ENCODE measurements around the gene GALNT18. TPM values are rescaled to one million over a fixed set of nuclear protein-coding genes. Genes with fewer than 3 reads are reported as not detected.

Gene GALNT18
- total RNA-seq, 4 donors from 2014 or later: 7.8 to 57.1 (median 17.8) TPM

- TF ChIP-seq, protein P1, sequence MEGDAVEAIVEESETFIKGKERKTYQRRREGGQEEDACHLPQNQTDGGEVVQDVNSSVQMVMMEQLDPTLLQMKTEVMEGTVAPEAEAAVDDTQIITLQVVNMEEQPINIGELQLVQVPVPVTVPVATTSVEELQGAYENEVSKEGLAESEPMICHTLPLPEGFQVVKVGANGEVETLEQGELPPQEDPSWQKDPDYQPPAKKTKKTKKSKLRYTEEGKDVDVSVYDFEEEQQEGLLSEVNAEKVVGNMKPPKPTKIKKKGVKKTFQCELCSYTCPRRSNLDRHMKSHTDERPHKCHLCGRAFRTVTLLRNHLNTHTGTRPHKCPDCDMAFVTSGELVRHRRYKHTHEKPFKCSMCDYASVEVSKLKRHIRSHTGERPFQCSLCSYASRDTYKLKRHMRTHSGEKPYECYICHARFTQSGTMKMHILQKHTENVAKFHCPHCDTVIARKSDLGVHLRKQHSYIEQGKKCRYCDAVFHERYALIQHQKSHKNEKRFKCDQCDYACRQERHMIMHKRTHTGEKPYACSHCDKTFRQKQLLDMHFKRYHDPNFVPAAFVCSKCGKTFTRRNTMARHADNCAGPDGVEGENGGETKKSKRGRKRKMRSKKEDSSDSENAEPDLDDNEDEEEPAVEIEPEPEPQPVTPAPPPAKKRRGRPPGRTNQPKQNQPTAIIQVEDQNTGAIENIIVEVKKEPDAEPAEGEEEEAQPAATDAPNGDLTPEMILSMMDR (IDR thresholded peaks at IDR 0.05; ENCODE audit: low read depth): no peak
Observed at GRCh38 chr11:11420899-11421285, 200.9 kb downstream of the GALNT18 start.

DNA sequence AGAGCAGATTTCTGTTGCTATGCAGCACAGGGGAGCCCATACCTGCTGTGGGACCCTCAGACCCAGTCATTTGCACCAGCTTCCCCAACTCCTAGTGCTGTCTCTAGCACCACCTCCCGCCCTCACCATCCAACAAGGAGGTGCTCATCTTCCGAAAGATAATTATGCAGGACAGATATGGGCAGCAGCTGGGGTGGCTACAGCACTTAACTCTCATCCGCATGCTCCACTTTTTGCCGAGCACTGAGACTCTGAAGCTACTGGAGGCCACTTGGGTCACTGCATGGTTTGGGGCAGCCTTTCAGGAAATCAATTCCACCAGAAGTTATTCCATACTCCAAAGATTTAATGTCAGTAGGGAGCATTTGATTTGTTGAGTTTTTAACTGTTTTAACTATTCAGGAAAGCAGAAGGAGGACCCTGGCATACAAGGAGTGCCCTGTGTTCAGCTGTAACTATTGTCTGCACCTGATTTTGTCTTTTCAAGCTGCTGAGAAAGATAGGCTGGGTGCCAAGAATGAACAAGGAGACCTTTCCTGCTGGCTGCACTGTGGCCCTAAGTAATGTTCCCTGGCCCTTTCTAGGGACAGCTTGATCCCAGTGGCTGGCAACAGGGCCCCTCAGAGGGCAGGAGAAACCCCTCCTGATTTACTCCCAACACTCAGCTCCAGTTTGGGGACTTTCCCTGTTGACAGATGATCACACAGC, 201.5 kb downstream of the GALNT18 start:
- TF ChIP-seq, protein P1 (IDR thresholded peaks at IDR 0.05; ENCODE audit: low read depth): no peak

- TF ChIP-seq, protein P1 (IDR thresholded peaks at IDR 0.05; ENCODE audit: low read depth): no peak
Observed at GRCh38 chr11:11419747-11420146, 202.1 kb downstream of the GALNT18 start.

DNA sequence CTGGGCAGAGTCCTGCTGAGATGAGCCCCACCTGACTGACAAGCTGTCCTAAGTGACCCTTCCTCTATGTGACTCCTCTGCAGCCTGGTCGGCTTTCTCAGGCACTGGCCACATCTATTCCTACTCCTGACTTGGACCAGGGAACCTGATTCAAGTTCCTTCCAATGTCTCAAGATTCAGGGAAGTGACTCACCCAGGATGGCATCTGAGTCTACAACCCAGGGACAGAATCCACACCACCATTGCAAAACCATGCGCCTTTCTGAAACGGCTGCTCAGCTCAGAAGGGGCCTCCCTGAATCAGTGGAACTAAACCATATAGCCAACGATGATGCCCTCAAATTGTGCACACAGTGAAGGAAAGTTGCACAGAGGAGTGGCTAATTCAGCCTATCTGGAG, 204.9 kb downstream of the GALNT18 start:
- TF ChIP-seq, protein P1 (IDR thresholded peaks at IDR 0.05; ENCODE audit: low read depth): no peak

DNA sequence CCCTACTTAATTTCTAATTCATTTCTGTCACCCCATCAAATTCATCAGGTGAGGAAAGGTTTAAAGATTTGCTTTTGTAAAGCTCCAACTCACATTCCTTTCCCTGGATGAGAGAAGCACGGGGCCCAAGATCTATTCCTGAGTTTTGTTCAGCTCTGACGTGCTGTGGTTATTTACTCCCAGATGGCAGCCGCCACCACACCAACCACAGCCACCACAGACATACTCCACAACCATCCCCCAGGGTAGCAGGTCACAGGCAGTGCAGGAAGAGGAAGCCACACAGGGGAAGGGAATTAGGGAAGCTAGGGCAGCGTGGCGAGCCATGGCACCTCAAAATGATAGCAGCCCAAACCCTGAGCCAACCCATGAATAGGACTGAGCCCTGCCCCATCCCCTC, 205.3 kb downstream of the GALNT18 start:
- TF ChIP-seq, protein P1 (IDR thresholded peaks at IDR 0.05; ENCODE audit: low read depth): no peak

DNA sequence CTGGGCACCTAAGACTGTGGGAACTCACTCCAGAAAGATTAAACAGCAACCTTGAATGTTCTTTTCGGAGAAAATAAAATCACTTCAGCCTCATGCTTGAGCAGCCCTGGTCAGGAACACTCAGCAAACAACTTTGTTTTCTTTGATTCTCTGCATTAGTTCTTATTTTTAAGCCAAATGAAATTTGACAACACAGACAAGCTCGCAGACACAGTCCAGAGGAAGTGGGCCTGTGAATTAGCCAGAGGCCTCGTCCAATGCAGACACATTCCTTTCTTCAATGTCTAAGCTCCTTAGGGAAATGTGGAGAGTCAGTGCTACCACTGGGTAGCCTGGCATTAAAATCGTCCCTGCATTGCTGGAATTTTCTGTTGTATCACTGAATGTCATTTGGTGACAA, 205.9 kb downstream of the GALNT18 start:
- TF ChIP-seq, protein P1 (IDR thresholded peaks at IDR 0.05; ENCODE audit: low read depth): no peak

DNA sequence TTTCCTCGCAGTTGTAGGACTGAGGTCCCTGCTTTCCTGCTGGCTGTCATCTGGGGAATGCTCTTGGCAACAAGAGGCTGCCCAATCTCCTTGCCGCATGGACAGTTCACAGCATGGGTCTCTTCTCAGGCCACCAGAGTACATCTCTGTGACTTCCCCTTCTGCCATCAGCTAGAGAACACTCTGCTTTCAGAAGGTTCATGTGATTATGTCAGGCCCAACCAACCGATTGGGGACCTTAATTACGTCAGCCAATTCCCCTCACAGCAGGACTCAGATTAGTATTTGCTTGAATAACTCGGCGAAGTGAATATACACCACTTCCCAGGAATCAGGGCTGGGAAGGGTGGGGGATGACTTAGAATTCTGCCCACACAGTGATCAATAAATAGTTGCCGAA, 206.8 kb downstream of the GALNT18 start:
- TF ChIP-seq, protein P1 (IDR thresholded peaks at IDR 0.05; ENCODE audit: low read depth): no peak

Data from subcutaneous adipose tissue (tissue), 4 donors.